Brain pericyte (primary cell): Measurements from ENCODE around the gene LAPTM4A.
"Not testable (repeated sequence)": the region's sequence is repeated elsewhere in the genome, so short reads cannot be mapped to it uniquely, and the experiment has no call there.

Source experiments
- DNase-seq: peaks from one replicate; pipeline ENCODE4 v3.0.0-alpha.2; 2012; ENCODE audit warnings: low read depth, low spot score

LAPTM4A gene

GRCh38 chr2:20076757-20077156 is 25.3 kb upstream of the LAPTM4A start:
- DNase-seq, result no peak

DNA sequence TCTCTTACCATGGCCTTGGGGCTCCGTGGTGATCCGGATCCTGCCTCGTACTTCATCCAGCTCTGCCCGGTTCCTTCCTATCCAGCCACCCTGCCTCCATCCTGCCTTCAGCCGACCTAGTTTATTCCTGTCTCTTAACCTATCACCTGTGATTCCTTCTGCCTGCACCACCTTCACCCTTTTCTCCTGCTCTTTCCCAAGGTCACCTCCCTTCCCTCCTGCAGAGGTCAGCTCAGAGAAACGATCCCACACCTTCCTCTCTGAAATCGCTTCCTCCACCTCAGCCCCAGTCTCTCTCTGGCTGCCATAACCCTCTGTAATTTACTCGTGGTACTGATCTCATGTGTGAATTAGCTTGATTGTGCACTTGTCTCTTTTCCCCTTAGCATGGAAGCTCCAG is 23.5 kb upstream of the LAPTM4A start:
- no peak for DNase-seq

- not testable (repeated sequence) for DNase-seq
Measured at GRCh38 chr2:20074046-20074648, 22.7 kb upstream of the LAPTM4A start.

DNA sequence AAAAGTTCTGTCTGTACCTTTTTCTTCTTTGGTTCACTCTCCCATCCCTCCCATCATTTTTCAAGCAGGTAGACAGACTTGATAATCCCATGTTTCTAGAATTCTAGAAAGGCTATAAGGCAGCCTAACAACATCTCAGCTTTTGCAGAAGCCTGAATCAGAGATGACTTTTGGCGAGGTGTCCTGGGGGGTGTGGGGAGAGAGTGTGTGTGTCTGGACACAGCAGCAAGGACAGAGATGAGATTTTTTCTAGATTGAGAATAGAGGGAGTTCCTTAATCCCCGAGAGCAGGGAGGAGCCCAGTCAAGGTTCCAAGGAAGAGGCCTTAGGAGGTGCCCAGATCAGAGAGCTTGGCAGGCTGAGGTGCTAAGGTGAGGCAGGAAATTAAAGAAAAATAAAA is 22.0 kb upstream of the LAPTM4A start:
- no peak for DNase-seq

- no peak for DNase-seq
Measured at GRCh38 chr2:20072436-20073158, 21.2 kb upstream of the LAPTM4A start.

GRCh38 chr2:20071397-20072383 is 20.3 kb upstream of the LAPTM4A start:
- peak; percentile 88 for DNase-seq

- DNase-seq, result no peak
Measured at GRCh38 chr2:20069756-20070155, 18.3 kb upstream of the LAPTM4A start.

DNA sequence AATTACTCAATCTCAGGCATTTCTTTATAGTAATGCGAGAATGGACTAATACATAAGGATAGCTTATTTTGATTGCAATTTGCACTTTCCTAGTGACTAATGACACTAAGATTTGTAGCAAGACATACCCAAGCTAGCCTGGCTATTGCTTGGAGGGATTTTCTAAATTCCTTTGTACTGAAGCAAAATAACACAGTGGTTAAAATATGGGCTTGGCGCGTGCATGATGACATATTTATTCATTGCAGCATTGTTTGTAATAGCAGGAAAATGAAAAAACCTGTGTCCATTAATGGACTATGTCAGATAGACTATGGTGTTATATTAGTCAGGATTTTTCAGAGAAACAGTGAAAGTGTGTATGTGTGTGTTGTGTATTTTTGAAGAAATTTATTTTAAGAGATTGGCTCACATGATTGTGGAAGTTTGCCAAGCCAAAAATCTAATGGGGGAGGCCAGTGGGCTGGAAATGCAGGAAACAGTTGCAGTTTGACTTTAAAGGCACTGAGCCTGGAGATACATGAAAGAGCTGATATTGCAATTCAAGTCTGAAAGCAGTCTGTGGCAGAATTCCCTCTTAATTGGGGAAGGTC is 16.7 kb upstream of the LAPTM4A start:
- no peak for DNase-seq

GRCh38 chr2:20065885-20066602 is 14.6 kb upstream of the LAPTM4A start:
- DNase-seq, result peak; percentile 83

GRCh38 chr2:20064841-20065240 is 13.4 kb upstream of the LAPTM4A start:
- no peak for DNase-seq

- DNase-seq, result no peak
Measured at GRCh38 chr2:20064421-20064820, 13.0 kb upstream of the LAPTM4A start.

GRCh38 chr2:20062615-20063545 is 11.5 kb upstream of the LAPTM4A start:
- DNase-seq, result peak; percentile 87

- no peak for DNase-seq
Measured at GRCh38 chr2:20061940-20062339, 10.5 kb upstream of the LAPTM4A start.

DNA sequence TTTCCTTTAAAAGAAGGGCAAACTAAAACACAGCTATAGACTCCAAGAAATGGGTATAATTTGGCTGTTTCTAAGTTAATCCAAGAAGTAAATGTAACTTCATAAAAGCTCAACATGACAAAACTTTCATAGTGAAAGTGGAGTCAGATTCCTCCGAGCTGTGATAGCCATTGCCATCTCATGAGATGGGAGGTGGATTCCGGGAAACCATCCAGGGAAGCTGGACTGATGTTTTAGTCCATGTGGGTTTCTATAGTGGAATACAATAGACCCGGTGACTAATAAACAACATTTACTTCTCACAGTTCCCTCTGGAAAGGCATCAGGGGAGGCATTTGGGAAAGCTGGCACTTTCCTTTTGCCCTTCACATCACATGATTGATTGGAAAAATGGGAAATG is 10.0 kb upstream of the LAPTM4A start:
- no peak for DNase-seq

DNA sequence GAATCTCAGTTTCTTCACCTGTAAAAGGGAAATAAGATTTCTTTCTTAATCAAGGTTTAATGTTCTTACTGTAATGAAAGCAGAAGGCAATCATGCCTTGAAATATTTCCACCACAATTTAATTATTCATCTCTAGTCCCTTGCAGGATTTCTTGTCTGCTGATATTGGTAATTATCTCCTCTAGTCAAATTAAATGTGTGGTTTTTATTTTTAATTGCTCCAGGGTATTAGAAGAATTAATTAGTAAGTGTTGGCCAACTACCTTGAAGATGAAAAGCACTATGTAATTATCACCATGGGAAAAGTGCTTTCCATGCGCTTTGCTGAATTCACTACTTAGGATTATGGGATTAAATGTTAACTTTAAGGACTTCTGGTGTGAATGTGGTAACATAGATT is 8.7 kb upstream of the LAPTM4A start:
- DNase-seq, result no peak

DNA sequence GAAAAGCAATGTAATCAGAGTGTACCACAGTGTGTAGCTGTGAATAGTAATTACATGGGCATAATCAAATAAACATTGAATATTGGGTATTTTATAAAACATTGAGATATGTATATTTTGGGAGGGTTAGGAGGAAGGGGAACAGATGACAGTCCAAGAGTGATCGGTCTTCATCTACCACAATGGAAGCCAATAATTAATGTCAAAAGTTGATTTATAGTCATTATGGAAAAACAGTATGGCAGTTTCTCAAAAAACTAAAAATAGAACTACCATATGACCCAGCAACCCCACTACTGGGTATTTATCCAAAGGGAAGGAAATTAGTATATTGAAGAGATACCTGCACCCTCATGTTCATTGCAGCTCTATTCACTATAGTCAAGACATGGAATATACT is 5.8 kb upstream of the LAPTM4A start:
- DNase-seq, result no peak

- DNase-seq, result no peak
Measured at GRCh38 chr2:20054931-20055330, 3.5 kb upstream of the LAPTM4A start.

GRCh38 chr2:20054119-20054518 is 2.7 kb upstream of the LAPTM4A start:
- DNase-seq, result no peak

DNA sequence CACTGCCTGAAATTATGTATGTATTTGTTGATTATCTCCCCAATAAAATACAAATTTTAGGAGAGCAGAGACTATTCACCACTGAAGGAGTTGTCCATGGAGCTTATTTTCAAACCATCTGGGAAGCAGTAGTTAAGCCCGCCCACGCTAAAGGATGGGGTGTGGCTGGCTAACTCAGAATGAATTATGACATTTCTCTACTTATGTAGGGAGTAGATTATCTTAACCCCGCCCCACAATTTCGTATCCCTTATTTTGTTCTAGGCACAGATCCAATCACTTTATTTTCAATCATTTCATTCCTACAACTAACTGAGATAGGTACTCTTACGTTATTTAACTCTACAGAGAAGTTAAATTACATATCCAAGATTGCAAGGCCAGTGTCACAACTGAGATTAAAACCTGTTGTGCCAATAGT is 1.4 kb upstream of the LAPTM4A start:
- DNase-seq, result no peak

DNA sequence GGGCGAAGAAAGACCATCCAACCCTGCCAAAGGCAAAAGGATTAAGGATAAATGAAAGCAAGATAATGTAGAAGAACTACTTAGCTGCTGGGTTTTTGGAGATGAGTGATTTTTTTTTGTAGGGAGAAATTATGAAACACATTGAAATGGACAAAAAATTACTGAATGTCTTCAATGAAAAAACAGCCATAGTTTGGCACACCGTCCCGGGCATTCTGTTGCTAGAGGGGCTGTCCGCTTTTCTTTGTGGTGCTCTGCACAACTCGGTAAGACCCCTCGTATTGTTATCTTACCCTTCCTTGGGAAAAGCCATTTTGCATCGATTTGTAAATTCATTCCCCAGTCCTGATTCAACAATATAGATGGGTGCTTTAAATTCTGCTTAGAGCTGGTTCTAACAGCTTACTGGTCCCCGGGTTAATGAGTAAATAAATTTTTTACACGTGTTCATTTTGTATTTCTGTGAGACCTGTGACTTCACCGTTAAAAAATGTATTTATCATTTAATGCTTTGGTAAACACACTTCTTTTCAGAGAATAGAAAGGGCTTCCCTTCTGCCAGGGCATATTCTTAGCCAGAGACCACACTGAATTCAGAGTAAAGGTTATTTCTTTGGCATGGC is 912 bp upstream of the LAPTM4A start:
- DNase-seq, result no peak
